ENCODE measurements around the gene FCAR.
"Not testable (repeated sequence)": the region's sequence is repeated elsewhere in the genome, so short reads cannot be mapped to it uniquely, and the experiment has no call there.

FCAR gene

GRCh38 chr19:54850930-54851329 is 23.1 kb upstream of the FCAR start:
- no peak for DNase-seq (ENCODE audit: low read depth, low spot score)
- no peak overlapping the region for H3K9ac ChIP-seq (ENCODE audit: insufficient read length, low read depth)
- no peaks in the 10 kb centered on the region for H3K4me1 ChIP-seq (ENCODE audit: insufficient read depth, insufficient read length)
- H3K9me3 ChIP-seq (ENCODE audit: insufficient read depth, low read length), result no peaks in the 10 kb centered on the region
- H3K36me3 ChIP-seq (ENCODE audit: insufficient read depth, insufficient read length, low read length), result no peaks in the 10 kb centered on the region
- H3K27me3 ChIP-seq (ENCODE audit: insufficient read depth, insufficient read length), result peaks cover 29% of the 10 kb centered on the region
- H3K4me3 ChIP-seq (ENCODE audit: insufficient read length, low read depth), result no peak overlapping the region
- TF ChIP-seq SUZ12 (IDR thresholded peaks at IDR 0.05; ENCODE audit: extremely low read depth, insufficient read depth, insufficient read length) (no peak), YY1 (IDR thresholded peaks at IDR 0.05; ENCODE audit: insufficient read depth, insufficient read length) (no peak), ZNF274 (IDR thresholded peaks at IDR 0.05; ENCODE audit: low read depth, low read length) (no peak)

- no peak for TF ChIP-seq SUZ12 (IDR thresholded peaks at IDR 0.05; ENCODE audit: extremely low read depth, insufficient read depth, insufficient read length)
- no peak for TF ChIP-seq ZNF274 (IDR thresholded peaks at IDR 0.05; ENCODE audit: low read depth, low read length)
- TF ChIP-seq YY1 (IDR thresholded peaks at IDR 0.05; ENCODE audit: insufficient read depth, insufficient read length), result no peak
- no peak for DNase-seq (ENCODE audit: low read depth, low spot score)
- Histone ChIP-seq H3K27me3 (ENCODE audit: insufficient read depth, insufficient read length) (peaks cover 29% of the 10 kb centered on the region), H3K9ac (ENCODE audit: insufficient read length, low read depth) (no peak overlapping the region), H3K4me3 (ENCODE audit: insufficient read length, low read depth) (no peak overlapping the region), H3K36me3 (ENCODE audit: insufficient read depth, insufficient read length, low read length) (no peaks in the 10 kb centered on the region), H3K4me1 (ENCODE audit: insufficient read depth, insufficient read length) (no peaks in the 10 kb centered on the region), H3K9me3 (ENCODE audit: insufficient read depth, low read length) (no peaks in the 10 kb centered on the region)
Observed at GRCh38 chr19:54851353-54851752, 22.7 kb upstream of the FCAR start.

GRCh38 chr19:54855241-54855640 is 18.8 kb upstream of the FCAR start:
- not testable (repeated sequence) for H3K36me3 ChIP-seq (ENCODE audit: insufficient read depth, insufficient read length, low read length); H3K9me3 ChIP-seq (ENCODE audit: insufficient read depth, low read length); H3K9ac ChIP-seq (ENCODE audit: insufficient read length, low read depth); H3K4me1 ChIP-seq (ENCODE audit: insufficient read depth, insufficient read length); H3K4me3 ChIP-seq (ENCODE audit: insufficient read length, low read depth); DNase-seq (ENCODE audit: low read depth, low spot score)
- H3K27me3 ChIP-seq (ENCODE audit: insufficient read depth, insufficient read length), result peaks cover 36% of the 10 kb centered on the region

GRCh38 chr19:54858476-54858875 is 15.6 kb upstream of the FCAR start:
- H3K4me1 ChIP-seq (ENCODE audit: insufficient read depth, insufficient read length); DNase-seq (ENCODE audit: low read depth, low spot score); H3K36me3 ChIP-seq (ENCODE audit: insufficient read depth, insufficient read length, low read length); H3K9me3 ChIP-seq (ENCODE audit: insufficient read depth, low read length); H3K9ac ChIP-seq (ENCODE audit: insufficient read length, low read depth); H3K4me3 ChIP-seq (ENCODE audit: insufficient read length, low read depth): not testable (repeated sequence)
- H3K27me3 ChIP-seq (ENCODE audit: insufficient read depth, insufficient read length), result peaks cover 33% of the 10 kb centered on the region

GRCh38 chr19:54859421-54859820 is 14.6 kb upstream of the FCAR start:
- H3K9me3 ChIP-seq (ENCODE audit: insufficient read depth, low read length); H3K36me3 ChIP-seq (ENCODE audit: insufficient read depth, insufficient read length, low read length); H3K9ac ChIP-seq (ENCODE audit: insufficient read length, low read depth); H3K4me3 ChIP-seq (ENCODE audit: insufficient read length, low read depth); DNase-seq (ENCODE audit: low read depth, low spot score); H3K4me1 ChIP-seq (ENCODE audit: insufficient read depth, insufficient read length): not testable (repeated sequence)
- H3K27me3 ChIP-seq (ENCODE audit: insufficient read depth, insufficient read length), result peaks cover 25% of the 10 kb centered on the region

GRCh38 chr19:54863459-54863858 is 10.6 kb upstream of the FCAR start:
- H3K36me3 ChIP-seq (ENCODE audit: insufficient read depth, insufficient read length, low read length); H3K9ac ChIP-seq (ENCODE audit: insufficient read length, low read depth); DNase-seq (ENCODE audit: low read depth, low spot score); H3K4me3 ChIP-seq (ENCODE audit: insufficient read length, low read depth); H3K9me3 ChIP-seq (ENCODE audit: insufficient read depth, low read length); H3K4me1 ChIP-seq (ENCODE audit: insufficient read depth, insufficient read length): not testable (repeated sequence)
- H3K27me3 ChIP-seq (ENCODE audit: insufficient read depth, insufficient read length), result peaks cover 24% of the 10 kb centered on the region

- TF ChIP-seq ZNF274 (IDR thresholded peaks at IDR 0.05; ENCODE audit: low read depth, low read length), result no peak
- TF ChIP-seq SUZ12 (IDR thresholded peaks at IDR 0.05; ENCODE audit: extremely low read depth, insufficient read depth, insufficient read length), result no peak
- Histone ChIP-seq H3K9me3 (ENCODE audit: insufficient read depth, low read length) (no peaks in the 10 kb centered on the region), H3K4me1 (ENCODE audit: insufficient read depth, insufficient read length) (no peaks in the 10 kb centered on the region), H3K27me3 (ENCODE audit: insufficient read depth, insufficient read length) (peaks cover 4% of the 10 kb centered on the region), H3K9ac (ENCODE audit: insufficient read length, low read depth) (no peak overlapping the region), H3K36me3 (ENCODE audit: insufficient read depth, insufficient read length, low read length) (no peaks in the 10 kb centered on the region), H3K4me3 (ENCODE audit: insufficient read length, low read depth) (no peak overlapping the region)
- DNase-seq (ENCODE audit: low read depth, low spot score), result no peak
Observed at GRCh38 chr19:54871696-54872095, 2.3 kb upstream of the FCAR start.

- Histone ChIP-seq H3K9me3 (ENCODE audit: insufficient read depth, low read length) (no peaks in the 10 kb centered on the region), H3K4me1 (ENCODE audit: insufficient read depth, insufficient read length) (no peaks in the 10 kb centered on the region), H3K27me3 (ENCODE audit: insufficient read depth, insufficient read length) (peaks cover 10% of the 10 kb centered on the region), H3K36me3 (ENCODE audit: insufficient read depth, insufficient read length, low read length) (no peaks in the 10 kb centered on the region), H3K9ac (ENCODE audit: insufficient read length, low read depth) (no peak overlapping the region), H3K4me3 (ENCODE audit: insufficient read length, low read depth) (no peak overlapping the region)
- no peak for DNase-seq (ENCODE audit: low read depth, low spot score)
- no peak for TF ChIP-seq YY1 (IDR thresholded peaks at IDR 0.05; ENCODE audit: insufficient read depth, insufficient read length)
- TF ChIP-seq ZNF274 (IDR thresholded peaks at IDR 0.05; ENCODE audit: low read depth, low read length), result no peak
- no peak for TF ChIP-seq SUZ12 (IDR thresholded peaks at IDR 0.05; ENCODE audit: extremely low read depth, insufficient read depth, insufficient read length)
Observed at GRCh38 chr19:54875506-54875905, 1.5 kb downstream of the FCAR start.

Measured in NT2/D1 (cell line).